Mesenteric fat pad (tissue), 1 donor: ENCODE results near the gene DRAXIN. TPM values are rescaled to one million over a fixed set of nuclear protein-coding genes. Genes with fewer than 3 reads are reported as not detected.

Experiments used
- DNase-seq: peaks from one replicate; pipeline ENCODE4 v3.0.0-alpha.2; 2020; ENCODE audit warnings: low spot score
- total RNA-seq: library from RNA; stranded (reverse); fragmentation: NEBNext Ultra II Directional; extraction: Animal tissue kit (Norgen Biotek cat#: 25700); gene quantifications from one replicate; pipeline ENCODE4 v1.2.1, GENCODE V29; 2021
- donor health status: DM: yes; HTN: yes; CAD: no.

Gene DRAXIN
- total RNA-seq, 1 donor from 2014 or later: not detected

GRCh38 chr1:11759791-11760190 is 68.3 kb downstream of the DRAXIN start:
- DNase-seq: no peak

- no peak for DNase-seq
Measured at GRCh38 chr1:11761285-11761684, 69.8 kb downstream of the DRAXIN start.

DNA sequence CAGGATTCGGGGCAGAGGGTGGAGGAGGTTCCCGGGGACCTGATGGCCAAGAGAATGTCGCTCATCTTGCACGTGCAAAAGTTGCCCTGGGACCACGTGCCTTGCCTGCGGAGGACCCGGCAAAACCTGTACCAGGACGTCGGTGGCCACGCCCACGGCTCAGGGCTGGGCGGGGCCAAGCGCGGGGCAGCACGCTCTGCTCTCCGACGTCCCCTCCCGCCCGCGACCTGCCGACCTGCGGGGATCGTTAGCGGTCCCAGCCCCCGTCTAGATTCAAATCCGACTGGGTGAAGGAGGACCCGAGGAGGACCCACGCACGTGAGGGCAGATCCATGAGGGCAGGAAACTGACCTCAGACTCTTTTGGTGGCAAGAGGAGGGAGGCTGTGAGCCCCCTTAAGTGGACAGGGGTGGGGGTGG is 70.5 kb downstream of the DRAXIN start, which contains the start of gene C1orf167:
C1orf167 (plus strand) TSS at position 206 of the 419 bp plus-strand sequence. CDS start 2,208 bp downstream, outside the sequence.
- DNase-seq: no peak

DNA sequence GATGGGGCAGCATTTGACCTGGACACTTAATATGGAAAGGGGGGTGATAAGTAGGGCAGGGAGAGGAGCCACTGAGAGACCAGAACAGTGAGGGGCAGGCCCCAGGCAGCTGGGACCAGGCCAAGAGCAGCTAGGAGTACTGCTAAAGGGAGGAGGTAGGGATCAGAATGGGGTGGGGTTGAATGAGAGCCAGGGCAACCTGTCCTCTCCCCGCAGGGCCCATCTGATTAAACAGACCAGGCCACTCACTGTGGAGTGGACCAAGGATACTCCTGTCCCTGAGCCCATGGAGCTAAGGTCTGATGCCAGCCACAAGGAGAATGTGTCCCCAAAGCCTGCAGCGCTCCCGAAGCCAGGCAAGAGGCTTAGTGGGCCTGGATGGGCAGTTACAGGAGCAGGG is 72.6 kb downstream of the DRAXIN start:
- DNase-seq: no peak

GRCh38 chr1:11764519-11764918 is 73.0 kb downstream of the DRAXIN start:
- DNase-seq: no peak

- no peak for DNase-seq
Measured at GRCh38 chr1:11765661-11766428, 74.3 kb downstream of the DRAXIN start.

DNA sequence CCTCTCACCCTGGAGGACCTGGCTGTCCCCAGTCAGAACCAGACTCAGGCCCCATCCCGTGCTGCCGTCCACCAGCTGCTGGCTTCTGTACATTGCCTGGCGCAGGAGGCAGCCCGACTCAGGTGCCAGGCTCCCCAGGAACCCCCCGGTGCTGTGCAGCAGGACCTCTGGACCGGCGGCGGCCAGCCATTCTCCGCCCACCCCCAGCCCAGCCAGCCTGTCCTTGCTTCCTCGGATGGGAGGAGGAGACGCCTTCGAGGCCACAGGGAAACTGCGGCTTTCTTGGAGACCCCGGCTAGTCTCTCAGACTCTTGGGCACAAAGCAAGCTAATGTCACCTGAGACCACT is 74.9 kb downstream of the DRAXIN start:
- DNase-seq: no peak

GRCh38 chr1:11767922-11768704 is 76.6 kb downstream of the DRAXIN start:
- DNase-seq: no peak

DNA sequence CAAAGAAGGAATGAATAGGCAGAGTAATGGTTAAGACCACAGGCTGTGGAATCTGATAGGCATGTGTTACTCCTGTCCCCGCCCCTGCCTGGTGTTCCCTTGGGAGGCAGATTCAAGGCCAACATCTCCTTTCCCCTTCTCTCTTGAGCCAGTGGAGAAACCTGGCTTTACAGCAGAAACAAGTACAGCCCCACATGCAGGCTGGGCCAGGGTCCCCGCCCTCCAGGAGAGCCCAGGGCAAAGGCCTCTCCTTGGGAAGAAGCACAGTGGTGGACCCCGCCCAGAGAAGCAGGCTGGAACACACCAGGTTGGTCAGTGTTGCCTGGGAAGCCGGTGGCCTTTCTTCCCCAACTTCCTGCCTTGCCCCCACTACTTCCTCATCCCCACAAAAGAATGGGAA is 77.3 kb downstream of the DRAXIN start:
- no peak for DNase-seq

- DNase-seq: no peak
Measured at GRCh38 chr1:11769274-11769673, 77.8 kb downstream of the DRAXIN start.

DNA sequence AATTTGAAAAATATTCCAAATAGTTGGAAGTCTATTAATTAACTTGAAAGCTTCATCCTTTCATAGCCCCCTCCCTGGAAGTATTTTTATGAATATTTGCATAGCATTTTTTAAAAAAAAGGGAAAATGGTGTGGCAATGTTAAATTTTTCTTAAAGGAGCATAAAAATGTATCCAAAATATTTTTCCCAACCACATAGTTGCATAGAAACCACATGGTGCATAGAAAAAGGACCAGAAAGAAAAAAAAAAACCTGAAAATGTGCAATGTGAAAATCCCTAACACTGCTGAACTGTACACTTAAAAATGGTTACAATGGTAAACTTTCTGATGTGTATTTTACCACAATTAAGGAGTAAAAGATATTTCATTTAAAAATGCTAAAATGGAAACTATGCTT is 78.5 kb downstream of the DRAXIN start:
- no peak for DNase-seq

DNA sequence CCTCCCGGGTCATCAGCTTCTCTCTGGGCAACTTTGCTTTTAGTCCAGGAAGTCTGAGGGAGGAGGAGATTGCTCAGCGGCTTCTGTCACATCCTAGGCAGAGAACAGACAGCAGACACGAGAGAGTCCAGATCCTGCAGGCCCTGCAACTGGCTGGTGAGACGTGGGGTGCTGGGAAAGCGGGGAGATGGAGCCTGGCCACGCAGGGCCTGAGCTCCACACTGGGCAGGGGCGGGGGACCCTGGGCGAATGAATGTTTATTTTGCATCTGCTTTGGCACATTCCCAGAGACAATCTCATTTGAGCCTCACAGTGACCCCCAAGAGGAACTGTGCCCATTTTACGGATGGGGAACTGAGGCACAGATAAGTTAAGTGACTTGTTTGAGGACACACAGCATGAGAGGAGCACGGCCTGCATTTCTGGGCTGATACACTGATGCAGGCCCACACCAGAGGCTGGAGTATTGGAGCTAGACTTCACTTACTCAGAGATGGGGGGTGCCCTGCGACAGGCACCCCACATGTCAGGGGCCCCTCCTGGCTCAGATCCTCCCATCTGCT is 80.1 kb downstream of the DRAXIN start:
- no peak for DNase-seq

- no peak for DNase-seq
Measured at GRCh38 chr1:11772458-11772857, 80.9 kb downstream of the DRAXIN start.

- DNase-seq: no peak
Measured at GRCh38 chr1:11774753-11775152, 83.2 kb downstream of the DRAXIN start.

Other genes with a start within 250 kb of the DRAXIN start
- not detected for gene DISP3, start 212.6 kb upstream of the DRAXIN start, total RNA-seq
- 0.71 TPM for gene FBXO2, start 37.3 kb upstream of the DRAXIN start, total RNA-seq
- gene FBXO44, start 36.8 kb upstream of the DRAXIN start, total RNA-seq: 12.1 TPM
- 11.2 TPM for gene FBXO6, start 27.5 kb upstream of the DRAXIN start, total RNA-seq
- 25.1 TPM for gene MAD2L2, start 10.6 kb upstream of the DRAXIN start, total RNA-seq
- gene AGTRAP, start 44.4 kb downstream of the DRAXIN start, total RNA-seq: 39.8 TPM
- gene C1orf167, start 70.5 kb downstream of the DRAXIN start, total RNA-seq: 1.1 TPM
- gene MTHFR, start 114.3 kb downstream of the DRAXIN start, total RNA-seq: 35.8 TPM
- 24.1 TPM for gene CLCN6, start 114.5 kb downstream of the DRAXIN start, total RNA-seq
- gene NPPA, start 156.1 kb downstream of the DRAXIN start, total RNA-seq: not detected
- not detected for gene NPPB, start 167.2 kb downstream of the DRAXIN start, total RNA-seq
- gene KIAA2013, start 234.7 kb downstream of the DRAXIN start, total RNA-seq: 35.9 TPM
- gene PLOD1, start 243.0 kb downstream of the DRAXIN start, total RNA-seq: 66.9 TPM